ENCODE results near the gene SCIN.

SCIN gene

DNA sequence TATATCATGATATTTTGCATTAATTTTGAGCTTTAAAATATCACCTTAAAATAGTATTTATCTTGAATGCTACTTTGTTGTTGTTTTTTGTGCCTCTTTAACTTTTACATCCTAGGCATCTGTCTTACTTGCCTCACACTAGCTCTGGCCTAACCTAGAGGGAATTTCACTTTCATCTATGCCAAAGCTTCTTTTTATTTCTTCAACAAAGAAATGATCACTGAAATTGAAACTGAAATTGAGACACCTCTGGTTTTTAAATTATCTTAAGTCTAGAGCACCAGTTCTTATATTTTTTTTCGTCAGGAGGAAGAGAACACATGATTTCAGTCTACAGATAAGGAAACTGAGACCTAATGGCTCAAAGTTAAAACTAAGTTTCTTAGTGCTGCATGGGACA, 3.5 kb upstream of the SCIN start:
- DNase-seq (ENCODE audit: low read depth in 1 of 2, low spot score in 1 of 2), result no peak

- DNase-seq (ENCODE audit: low read depth in 1 of 2, low spot score in 1 of 2), result no peak
Measured at GRCh38 chr7:12569673-12570072, 847 bp upstream of the SCIN start.

DNA sequence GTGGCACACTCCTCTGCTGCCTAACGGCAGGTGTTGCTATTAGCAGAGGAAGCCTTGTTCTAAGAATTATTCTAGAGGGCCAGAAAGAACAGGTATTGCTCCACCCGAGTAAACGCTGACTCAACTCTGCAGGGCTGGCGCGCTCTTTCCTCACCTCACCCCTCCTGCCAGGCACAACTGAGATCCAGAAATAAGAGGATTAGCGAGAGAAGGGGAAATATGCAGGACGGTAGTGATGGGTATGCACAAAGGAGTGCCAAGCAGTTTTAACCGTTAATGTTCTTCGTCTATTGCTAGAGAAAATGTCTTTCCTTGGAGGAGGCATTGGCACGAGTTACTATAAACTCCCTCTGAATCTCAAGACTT, 369 bp upstream of the SCIN start:
- DNase-seq (ENCODE audit: low read depth in 1 of 2, low spot score in 1 of 2), result no peak

GRCh38 chr7:12571691-12572090, 1.2 kb downstream of the SCIN start:
- no peak for DNase-seq (ENCODE audit: low read depth in 1 of 2, low spot score in 1 of 2)

- DNase-seq (ENCODE audit: low read depth in 1 of 2, low spot score in 1 of 2), result no peak
Measured at GRCh38 chr7:12572941-12573575, 2.5 kb downstream of the SCIN start.

DNA sequence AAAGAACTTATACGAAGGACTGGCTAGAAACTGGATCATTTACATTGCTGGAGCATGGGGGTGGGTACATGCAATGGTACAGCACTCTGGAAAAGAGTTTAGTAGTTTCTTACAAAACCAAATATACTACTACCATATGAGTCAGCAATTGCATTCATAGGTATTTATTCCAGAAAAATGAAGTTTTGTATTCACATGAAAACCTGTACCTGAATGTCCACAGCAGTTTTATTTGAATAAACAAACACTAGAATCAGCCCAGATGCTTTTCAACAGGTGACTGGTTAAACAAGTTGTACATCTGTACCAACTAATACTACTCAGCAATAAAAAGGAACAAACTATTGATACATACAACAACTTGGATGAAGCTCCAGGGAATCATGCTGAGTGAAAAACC, 3.4 kb downstream of the SCIN start:
- no peak for DNase-seq (ENCODE audit: low read depth in 1 of 2, low spot score in 1 of 2)

DNA sequence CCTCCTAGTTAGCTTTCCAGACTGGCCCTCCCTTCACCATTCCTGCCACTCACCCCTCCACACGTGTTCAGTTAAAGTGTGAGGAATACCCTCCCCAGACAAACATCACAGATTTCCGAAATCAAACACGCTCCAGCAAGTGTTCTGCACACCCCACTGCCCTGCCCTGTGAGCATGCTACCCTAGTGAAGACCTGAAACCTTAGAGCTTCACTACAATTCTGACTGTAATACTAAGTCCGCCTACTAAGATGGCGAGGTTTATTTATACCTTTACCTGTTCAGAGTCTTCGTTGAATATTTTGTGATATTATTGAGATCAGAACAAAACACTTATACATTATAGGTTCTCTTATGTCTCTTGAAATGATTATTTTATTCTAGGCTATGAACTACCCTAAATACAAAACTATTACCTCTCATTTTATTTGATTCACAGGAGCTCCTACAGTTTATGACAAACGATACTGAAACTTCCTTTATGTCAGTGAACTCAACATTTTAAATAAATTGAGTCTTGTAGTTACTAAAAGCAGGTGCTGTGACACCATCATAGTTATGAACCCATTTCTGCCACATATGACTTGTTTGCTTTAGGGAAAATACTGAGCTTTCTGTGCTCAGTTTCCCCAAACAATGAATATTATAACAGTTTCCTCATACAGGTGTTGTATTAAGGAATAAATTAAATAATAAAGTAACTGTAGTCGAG, 8.6 kb downstream of the SCIN start:
- DNase-seq (ENCODE audit: low read depth in 1 of 2, low spot score in 1 of 2), result no peak

DNA sequence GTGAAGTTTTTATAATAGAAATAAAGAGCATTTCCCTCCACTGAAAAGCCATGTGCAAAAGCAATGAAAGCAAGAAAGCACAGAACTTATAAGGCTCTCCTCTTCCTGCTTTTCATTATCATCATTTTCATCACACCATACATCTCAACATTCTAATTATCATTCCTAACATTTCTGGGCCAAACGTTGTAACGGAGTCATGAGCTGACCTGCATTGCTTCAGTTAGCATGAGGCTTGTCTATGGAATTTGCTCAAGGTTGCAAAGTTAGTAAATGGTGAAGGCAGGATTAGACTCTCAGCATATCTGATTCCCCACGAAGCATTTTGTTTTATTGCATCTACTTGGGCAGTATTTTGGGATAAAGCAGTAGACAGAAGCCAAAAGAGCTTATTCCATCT, 11.4 kb downstream of the SCIN start:
- no peak for DNase-seq (ENCODE audit: low read depth in 1 of 2, low spot score in 1 of 2)

DNA sequence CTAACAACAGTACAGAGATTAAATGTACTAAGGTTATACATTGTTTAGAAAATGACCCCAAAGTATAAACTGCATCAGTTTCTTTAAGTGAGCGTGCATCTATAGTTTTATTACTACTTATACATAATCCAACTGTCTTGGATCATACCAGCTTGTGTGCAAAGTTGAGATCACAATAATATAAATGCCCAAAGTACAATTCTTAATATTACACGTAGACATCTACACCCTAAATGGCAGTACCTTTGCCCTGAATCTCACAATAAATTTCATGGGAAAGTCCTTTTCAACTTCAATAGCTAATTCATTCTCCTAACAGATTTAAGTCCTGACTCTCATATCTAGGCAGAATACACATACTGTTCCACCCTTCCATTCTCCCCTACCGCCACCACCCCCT, 11.8 kb downstream of the SCIN start:
- no peak for DNase-seq (ENCODE audit: low read depth in 1 of 2, low spot score in 1 of 2)

DNA sequence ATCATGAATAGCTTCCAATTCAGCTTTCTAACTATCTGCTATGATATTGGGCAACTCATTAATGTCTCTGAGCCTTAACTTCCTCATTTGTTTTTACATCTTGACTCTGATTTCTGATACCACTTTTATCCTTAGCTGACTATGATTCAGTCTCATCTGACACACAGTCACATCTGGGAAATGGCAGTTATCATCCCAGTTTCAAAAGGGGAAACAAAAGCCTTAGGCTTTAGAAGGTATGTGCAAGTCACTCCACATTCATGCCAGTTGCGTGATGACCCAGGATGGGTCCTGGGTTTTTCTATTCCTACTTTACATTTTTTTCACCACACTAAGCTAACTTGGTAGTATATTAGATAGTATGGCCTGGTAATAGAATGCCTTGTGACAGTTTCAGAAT, 12.7 kb downstream of the SCIN start:
- DNase-seq (ENCODE audit: low read depth in 1 of 2, low spot score in 1 of 2), result no peak

DNA sequence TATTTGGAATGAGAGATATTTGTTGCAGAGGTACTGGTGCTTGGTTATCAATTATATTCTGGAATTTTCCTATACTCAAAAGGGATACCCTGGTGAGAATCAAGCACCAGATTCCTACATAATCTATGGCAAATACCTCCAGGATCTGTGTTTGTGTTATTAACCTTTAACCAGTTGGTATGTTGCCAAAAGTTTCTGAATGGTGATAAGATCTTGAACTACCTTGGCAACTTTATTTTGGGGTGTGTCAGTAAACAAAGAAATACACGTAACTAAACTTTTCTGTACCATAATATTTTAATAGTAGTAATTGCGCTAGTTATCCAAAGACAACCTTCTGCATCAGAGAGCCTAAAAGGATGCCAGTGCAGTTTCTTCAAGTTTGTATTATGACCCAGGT, 13.4 kb downstream of the SCIN start:
- DNase-seq (ENCODE audit: low read depth in 1 of 2, low spot score in 1 of 2), result no peak

DNA sequence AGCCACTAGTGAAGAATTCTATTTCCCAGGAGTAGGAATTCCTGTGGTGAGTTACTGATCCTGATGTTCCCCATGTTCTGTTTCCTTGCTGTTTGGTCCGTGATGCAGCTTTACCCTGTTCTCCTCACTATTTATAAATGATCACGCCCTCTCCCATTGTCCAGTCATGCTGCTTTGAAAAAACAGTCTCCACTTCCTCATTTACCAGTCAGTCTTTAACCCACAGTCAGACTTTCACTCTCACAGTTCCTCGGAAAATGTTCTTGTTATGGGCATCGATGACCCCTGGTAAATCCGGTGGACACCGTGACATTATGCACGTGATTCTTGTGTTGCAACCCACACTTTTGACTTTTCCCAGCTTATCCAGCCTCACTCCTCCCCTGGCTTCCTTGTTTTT, 14.4 kb downstream of the SCIN start:
- DNase-seq (ENCODE audit: low read depth in 1 of 2, low spot score in 1 of 2), result no peak

GRCh38 chr7:12586271-12586670, 15.8 kb downstream of the SCIN start:
- no peak for DNase-seq (ENCODE audit: low read depth in 1 of 2, low spot score in 1 of 2)

DNA sequence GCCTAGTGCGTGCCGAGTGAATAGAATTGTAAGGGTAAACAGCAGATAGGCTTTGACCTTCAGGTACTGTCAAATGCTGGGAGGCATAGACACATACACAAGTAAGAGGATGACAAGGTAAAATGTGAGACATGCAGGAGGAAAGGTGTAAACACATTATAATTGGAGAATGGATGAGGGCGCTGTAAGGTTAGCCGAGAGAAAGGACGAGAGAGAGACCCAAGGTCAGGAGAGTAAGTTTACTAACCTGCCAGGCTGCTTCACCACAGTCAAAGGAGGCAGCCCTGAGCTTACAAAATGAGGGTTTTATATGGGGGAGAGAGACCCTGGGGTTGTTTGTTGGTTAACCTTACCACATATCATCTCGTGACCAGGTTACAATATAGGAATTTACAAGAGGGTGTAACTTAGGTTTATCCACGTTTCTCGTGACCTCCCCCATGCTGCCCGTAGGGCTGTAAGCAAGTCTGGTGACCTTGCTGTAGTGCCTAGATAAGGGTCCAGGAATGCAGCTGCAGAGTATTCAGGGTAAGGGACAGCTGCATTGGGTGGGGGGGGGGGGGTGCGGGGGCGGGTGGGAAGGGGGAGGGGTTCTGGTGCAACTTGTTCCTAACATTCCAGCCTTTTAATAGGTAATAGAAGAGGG, 17.9 kb downstream of the SCIN start:
- DNase-seq (ENCODE audit: low read depth in 1 of 2, low spot score in 1 of 2), result no peak

- no peak for DNase-seq (ENCODE audit: low read depth in 1 of 2, low spot score in 1 of 2)
Measured at GRCh38 chr7:12590559-12590958, 20.0 kb downstream of the SCIN start.

GRCh38 chr7:12594122-12594897, 23.8 kb downstream of the SCIN start:
- no peak for DNase-seq (ENCODE audit: low read depth in 1 of 2, low spot score in 1 of 2)

- DNase-seq (ENCODE audit: low read depth in 1 of 2, low spot score in 1 of 2), result no peak
Measured at GRCh38 chr7:12595148-12595547, 24.6 kb downstream of the SCIN start.

DNA sequence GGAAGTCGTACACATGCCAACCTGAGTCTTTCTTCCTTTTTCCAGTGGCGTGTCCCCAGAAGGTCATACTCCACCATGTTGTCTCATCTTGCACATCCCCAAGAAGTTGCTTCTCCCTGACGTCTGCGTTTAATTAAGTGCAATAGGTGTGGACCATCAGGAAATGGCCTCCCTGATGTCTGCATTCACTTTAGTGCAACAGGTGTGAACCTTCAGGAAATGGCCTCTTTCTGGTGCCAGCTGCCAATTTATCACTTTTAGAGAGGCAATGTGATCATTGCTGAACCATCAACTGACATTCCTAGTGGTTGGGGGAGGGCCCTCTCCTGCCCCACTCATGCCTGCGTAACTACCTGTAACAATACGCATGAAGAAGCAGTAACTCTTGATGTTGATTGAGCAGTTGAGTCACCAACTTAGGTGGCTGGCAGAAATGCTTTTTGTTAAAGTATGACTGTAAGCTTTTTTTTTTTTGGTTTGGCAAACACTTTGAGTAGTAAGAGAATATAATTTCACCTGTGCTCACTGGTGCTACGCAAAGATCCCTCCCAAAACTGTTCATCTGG, 25.8 kb downstream of the SCIN start:
- no peak for DNase-seq (ENCODE audit: low read depth in 1 of 2, low spot score in 1 of 2)

DNA sequence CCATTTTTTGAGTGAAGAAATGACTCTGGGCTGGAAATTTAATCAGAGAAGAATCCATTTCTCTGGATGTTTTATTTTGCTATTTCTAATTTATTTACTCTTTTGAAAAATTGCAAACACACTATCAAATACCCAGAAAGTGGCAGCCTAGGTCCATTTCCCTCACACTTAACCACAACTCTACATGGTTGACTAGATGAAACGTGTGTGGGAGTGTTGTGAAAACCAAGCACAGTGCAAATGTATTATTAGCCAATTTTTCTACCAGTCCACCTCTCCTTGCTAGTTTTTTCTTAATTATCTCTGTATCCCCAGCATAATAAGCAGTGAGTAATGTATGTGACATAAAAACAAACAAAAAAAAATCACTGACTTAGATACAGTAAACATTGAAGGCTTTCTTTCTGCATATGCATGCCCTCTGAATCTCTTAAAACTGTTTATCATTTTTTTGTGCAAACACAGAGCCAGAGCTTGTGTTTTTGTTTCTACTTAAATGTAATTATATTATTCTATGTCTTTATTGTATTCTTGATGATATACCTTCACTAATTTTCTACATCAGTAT, 30.9 kb downstream of the SCIN start:
- DNase-seq (ENCODE audit: low read depth in 1 of 2, low spot score in 1 of 2), result no peak

GRCh38 chr7:12607134-12607533, 36.6 kb downstream of the SCIN start:
- no peak for DNase-seq (ENCODE audit: low read depth in 1 of 2, low spot score in 1 of 2)

GRCh38 chr7:12609561-12609960, 39.0 kb downstream of the SCIN start:
- DNase-seq (ENCODE audit: low read depth in 1 of 2, low spot score in 1 of 2), result no peak

All from activated T-helper 1 cell treated with anti-CD3 and anti-CD28 coated beads, Interleukin-2, amount 50 U/mL, for 16 hours (primary cell).